Ascending aorta (tissue), 2 donors: ENCODE data around the gene PIK3CD. TPM values are rescaled to one million over a fixed set of nuclear protein-coding genes. Genes with fewer than 3 reads are reported as not detected.

Experiments used
- DNase-seq, 2 donors: peaks; one replicate each; pipeline ENCODE4 v3.0.0-alpha.2; 2019; ENCODE audit warnings: low spot score in 2 of 2
- H3K27ac ChIP-seq, 2 donors: fragments of 200-600 bp; sonication (generic); one replicate each; pipeline ENCODE4 v1.5.1; 2016 to 2017; ENCODE audit warnings: mild to moderate bottlenecking in 1 of 2
- H3K27me3 ChIP-seq: fragments of 200-600 bp; sonication (generic); one replicate; pipeline ENCODE4 v1.5.1; 2017
- H3K36me3 ChIP-seq, 2 donors: fragments of 200-600 bp; sonication (generic); one replicate each; pipeline ENCODE4 v1.5.1; 2016
- H3K4me1 ChIP-seq, 2 donors: fragments of 200-600 bp; sonication (generic); one replicate each; pipeline ENCODE4 v1.5.1; 2016 to 2017; ENCODE audit warnings: mild to moderate bottlenecking in 1 of 2
- H3K4me3 ChIP-seq, 2 donors: fragments of 200-600 bp; sonication (generic); one replicate each; pipeline ENCODE4 v1.5.1; 2016 to 2017; ENCODE audit warnings: mild to moderate bottlenecking in 1 of 2
- H3K9me3 ChIP-seq, 2 donors: fragments of 200-600 bp; sonication (generic); one replicate each; pipeline ENCODE4 v1.5.1; 2016
- intact Hi-C: fragments of 100-400 bp; cut with DNase I; formaldehyde crosslinking; loops from one replicate; pipeline ENCODE4 v1.15.1; 2023
- total RNA-seq: library from RNA; depleted of rRNA; stranded (reverse); fragments of >200 nt; gene quantifications from one replicate; pipeline ENCODE4 v1.1.0, GENCODE V29; 2016
- TF ChIP-seq, protein P1 (sequence below), 3 experiments: fragments of 200-600 bp in 2 of 3; fragments of 450-650 bp in 1 of 3; sonication (generic) in 2 of 3; IDR thresholded peaks; one replicate each; pipeline ENCODE4 v1.5.1; 2016 to 2019; ENCODE audit warnings: antibody characterized with exemption in 3 of 3, mild to moderate bottlenecking in 1 of 3, moderate library complexity in 1 of 3

Gene PIK3CD
- total RNA-seq, 1 donor from 2014 or later = 19.7 TPM

DNA sequence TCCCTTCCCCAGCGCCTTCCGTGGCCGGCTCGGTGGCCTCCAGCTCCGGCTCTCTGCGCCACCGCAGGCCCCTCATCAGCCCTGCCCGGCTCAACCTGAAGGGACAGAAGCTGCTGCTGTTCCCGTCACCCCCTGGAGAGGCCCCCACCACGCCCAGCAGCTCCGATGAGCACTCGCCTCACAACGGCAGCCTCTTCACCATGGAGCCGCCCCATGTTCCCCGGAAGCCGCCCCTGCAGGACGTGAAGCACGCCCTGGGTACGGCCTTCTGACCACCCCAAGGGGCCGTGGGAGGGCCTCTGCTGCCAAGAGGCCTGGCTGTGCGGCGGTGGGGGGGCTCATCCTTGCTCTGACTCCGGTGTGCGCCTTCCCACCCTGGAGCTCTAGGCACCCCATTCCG is 41.0 kb upstream of the PIK3CD start:
- H3K36me3 ChIP-seq = peaks cover 27 to 46% of the 10 kb centered on the region in 2 donors
- no peak for DNase-seq

DNA sequence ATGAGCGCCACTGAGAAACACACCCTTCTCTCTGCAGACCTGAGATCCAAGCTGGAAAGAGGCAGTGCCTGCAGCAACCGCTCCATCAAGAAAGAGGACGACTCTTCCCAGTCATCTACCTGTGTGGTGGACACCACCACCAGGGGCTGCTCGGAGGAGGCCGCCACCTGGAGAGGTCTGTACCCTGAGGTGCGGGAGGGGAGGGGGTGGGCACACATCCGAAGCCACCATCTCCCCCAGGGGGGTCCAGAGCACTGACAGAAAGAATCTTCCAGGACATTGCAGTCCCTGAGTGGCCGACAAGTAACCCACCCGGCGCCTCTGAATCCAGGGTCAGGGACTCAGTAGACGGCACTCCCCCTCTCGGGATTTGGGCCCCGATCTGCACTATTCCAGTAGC is 39.8 kb upstream of the PIK3CD start:
- Histone ChIP-seq H3K4me3 (no peak overlapping the region), H3K9me3 (no peaks in the 10 kb centered on the region), H3K4me1 (no peaks in the 10 kb centered on the region), H3K27me3 (no peaks in the 10 kb centered on the region), H3K36me3 (peaks cover 27 to 46% of the 10 kb centered on the region in 2 donors), H3K27ac (no peak overlapping the region)
- intact Hi-C loops = no loop called here
- no peak for DNase-seq
- TF ChIP-seq, protein P1, sequence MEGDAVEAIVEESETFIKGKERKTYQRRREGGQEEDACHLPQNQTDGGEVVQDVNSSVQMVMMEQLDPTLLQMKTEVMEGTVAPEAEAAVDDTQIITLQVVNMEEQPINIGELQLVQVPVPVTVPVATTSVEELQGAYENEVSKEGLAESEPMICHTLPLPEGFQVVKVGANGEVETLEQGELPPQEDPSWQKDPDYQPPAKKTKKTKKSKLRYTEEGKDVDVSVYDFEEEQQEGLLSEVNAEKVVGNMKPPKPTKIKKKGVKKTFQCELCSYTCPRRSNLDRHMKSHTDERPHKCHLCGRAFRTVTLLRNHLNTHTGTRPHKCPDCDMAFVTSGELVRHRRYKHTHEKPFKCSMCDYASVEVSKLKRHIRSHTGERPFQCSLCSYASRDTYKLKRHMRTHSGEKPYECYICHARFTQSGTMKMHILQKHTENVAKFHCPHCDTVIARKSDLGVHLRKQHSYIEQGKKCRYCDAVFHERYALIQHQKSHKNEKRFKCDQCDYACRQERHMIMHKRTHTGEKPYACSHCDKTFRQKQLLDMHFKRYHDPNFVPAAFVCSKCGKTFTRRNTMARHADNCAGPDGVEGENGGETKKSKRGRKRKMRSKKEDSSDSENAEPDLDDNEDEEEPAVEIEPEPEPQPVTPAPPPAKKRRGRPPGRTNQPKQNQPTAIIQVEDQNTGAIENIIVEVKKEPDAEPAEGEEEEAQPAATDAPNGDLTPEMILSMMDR (IDR thresholded peaks at IDR 0.05) = no peak

More for the DNA sequence above, 41.0 kb upstream of the PIK3CD start:
- no peaks in the 10 kb centered on the region for H3K27me3 ChIP-seq
- H3K9me3 ChIP-seq = no peaks in the 10 kb centered on the region
- intact Hi-C loops = no loop called here
- H3K4me3 ChIP-seq = no peak overlapping the region
- TF ChIP-seq, protein P1 (IDR thresholded peaks at IDR 0.05) = no peak
- no peak overlapping the region for H3K27ac ChIP-seq
- no peaks in the 10 kb centered on the region for H3K4me1 ChIP-seq

DNA sequence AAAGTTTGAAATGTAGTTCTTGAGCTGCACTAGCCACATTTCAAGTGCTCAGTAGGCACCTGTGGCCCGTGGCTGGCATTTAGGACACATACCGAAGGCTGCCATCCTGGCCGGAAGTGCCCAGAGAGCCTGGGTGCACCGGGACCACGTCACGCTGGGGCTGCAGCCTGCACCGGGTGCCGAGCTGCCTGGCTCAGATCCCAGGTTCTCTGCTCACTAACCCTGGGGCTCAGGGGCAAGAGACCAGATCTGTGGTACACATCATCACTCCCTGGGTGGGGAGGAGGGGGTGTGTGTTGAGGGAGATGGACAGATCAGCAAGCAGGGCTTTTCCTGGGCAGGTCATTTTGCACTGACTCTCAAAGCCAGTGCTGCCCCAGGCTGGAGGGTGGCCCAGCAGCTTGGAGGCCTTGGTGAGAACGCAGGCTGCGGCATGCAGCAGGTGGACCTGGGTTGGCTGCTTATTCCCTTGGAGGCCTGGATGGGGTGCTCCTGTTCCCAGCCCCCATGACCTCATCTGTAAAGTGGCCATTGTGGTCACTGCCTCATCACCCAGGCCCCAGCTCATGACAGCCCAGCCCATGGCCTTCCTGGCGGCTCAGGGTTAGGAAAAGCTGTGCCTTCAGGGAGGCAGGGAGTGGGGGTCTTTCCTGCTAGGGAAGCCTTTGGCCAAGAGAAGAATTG is 39.2 kb upstream of the PIK3CD start:
- Histone ChIP-seq H3K36me3 (peaks cover 27 to 46% of the 10 kb centered on the region in 2 donors), H3K4me1 (no peaks in the 10 kb centered on the region), H3K9me3 (no peaks in the 10 kb centered on the region), H3K27ac (no peak overlapping the region), H3K4me3 (no peak overlapping the region), H3K27me3 (no peaks in the 10 kb centered on the region)
- TF ChIP-seq, protein P1 (IDR thresholded peaks at IDR 0.05) = no peak
- intact Hi-C loops = no loop called here
- DNase-seq = no peak

DNA sequence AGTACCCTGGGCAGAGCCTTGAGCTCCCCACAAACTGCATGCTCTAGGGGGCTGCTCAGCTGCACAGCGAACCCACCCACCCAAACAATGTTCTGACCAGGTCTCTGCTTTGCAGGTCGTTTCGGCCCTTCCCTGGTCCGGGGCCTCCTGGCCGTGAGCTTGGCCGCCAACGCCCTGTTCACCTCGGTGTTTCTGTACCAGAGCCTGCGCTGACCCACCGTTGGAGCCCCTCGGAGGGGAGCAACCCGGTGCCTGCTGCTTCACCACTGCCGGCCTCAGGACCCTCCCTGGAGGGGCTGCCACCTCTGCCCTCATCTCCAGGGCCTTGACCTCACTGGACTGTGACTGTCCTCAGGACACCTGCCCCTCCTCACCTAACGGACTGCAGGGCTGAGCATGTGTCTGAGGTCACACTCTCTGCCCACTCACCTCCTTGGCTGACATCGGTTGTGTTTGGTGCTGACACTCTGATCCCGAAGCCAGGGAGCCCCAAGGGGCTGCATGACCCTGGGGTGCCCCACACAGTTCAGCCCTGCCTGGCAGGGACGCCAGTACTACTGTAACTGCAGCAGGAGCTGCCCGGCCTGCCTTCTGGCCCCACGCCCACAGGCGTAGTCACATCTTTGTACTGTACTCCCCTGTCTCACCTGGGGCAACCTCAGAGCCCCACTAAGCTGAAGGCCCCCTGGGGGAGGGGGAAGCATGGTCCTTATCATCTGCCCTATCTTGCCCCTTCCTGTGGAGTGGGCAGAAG is 38.5 kb upstream of the PIK3CD start:
- Histone ChIP-seq H3K4me3 (no peak overlapping the region), H3K4me1 (no peaks in the 10 kb centered on the region), H3K27ac (no peak overlapping the region), H3K36me3 (peaks cover 27 to 44% of the 10 kb centered on the region in 2 donors), H3K9me3 (no peaks in the 10 kb centered on the region), H3K27me3 (no peaks in the 10 kb centered on the region)
- intact Hi-C loops = no loop called here
- DNase-seq = no peak
- TF ChIP-seq, protein P1 (IDR thresholded peaks at IDR 0.05) = no peak

DNA sequence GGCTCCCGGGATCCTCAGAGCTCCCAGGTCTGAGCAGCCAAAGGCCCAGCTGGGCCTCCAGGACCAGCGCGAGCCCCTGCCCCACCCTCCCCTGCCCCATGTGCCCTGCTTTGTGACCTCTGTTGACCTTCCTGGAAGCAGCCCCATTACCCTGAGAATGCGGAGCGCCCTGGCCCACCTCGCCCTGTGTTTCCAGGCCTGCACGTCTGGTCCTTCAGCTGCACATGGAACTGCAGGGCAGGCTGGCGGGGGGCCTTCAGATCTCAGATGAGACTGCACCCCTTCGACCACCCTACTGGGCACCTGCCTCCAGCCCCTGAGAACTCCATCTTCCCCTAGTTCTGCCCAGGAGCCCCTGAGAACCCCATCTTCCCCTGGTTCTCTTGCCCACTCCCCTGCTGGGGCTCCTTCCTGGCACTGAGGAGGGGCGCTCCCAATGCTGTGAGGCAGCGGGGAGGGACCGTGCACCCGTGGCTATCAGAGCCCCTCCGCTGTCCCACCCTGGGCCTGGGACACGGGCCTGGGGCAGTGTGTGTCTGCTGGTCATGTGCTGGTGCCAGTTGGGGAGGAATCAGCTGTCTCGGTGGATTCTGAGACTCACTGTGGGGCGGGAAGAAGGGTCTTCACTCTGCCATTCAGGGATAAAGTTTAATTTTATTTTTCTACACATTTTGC is 37.8 kb upstream of the PIK3CD start:
- Histone ChIP-seq H3K36me3 (peaks cover 24 to 37% of the 10 kb centered on the region in 2 donors), H3K9me3 (no peaks in the 10 kb centered on the region)
- TF ChIP-seq, protein P1 (IDR thresholded peaks at IDR 0.05) = no peak

More for the DNA sequence above, 37.8 kb upstream of the PIK3CD start:
- Histone ChIP-seq H3K27me3 (no peaks in the 10 kb centered on the region), H3K27ac (no peak overlapping the region), H3K4me1 (no peaks in the 10 kb centered on the region), H3K4me3 (no peak overlapping the region)
- no peak for DNase-seq
- intact Hi-C loops = no loop called here
